VCaP (cell line): Measurements from ENCODE around the gene APBA1.
A peak's percentile ranks its signal among the peaks of the same experiment; 100 is the strongest.

ENCODE experiments used
- H3K27ac ChIP-seq: fragments of 450-650 bp; 2 replicates; pipeline ENCODE4 v1.5.1; 2017
- CTCF ChIP-seq: fragments of 450-650 bp; conservative IDR thresholded peaks from 2 replicates; pipeline ENCODE4 v1.5.1; 2017; ENCODE audit warnings: mild to moderate bottlenecking, moderate library complexity

APBA1 gene

GRCh38 chr9:69569738-69570451 lies 102.3 kb downstream of the APBA1 start:
- no peak overlapping the region; the same call in 1 of the 2 replicates for H3K27ac ChIP-seq
- TF ChIP-seq CTCF = no peak

- no peak for TF ChIP-seq CTCF
- peak overlapping the region; percentile 73 for H3K27ac ChIP-seq
Measured at GRCh38 chr9:69564557-69564956, 107.6 kb downstream of the APBA1 start.

GRCh38 chr9:69559126-69559525 lies 113.0 kb downstream of the APBA1 start:
- H3K27ac ChIP-seq = no peak overlapping the region
- TF ChIP-seq CTCF = no peak

- no peak overlapping the region for H3K27ac ChIP-seq
- no peak for TF ChIP-seq CTCF
Measured at GRCh38 chr9:69556707-69557106, 115.5 kb downstream of the APBA1 start.

- no peak for TF ChIP-seq CTCF
- H3K27ac ChIP-seq = no peak overlapping the region
Measured at GRCh38 chr9:69555802-69556201, 116.4 kb downstream of the APBA1 start.

- no peak overlapping the region for H3K27ac ChIP-seq
- TF ChIP-seq CTCF = no peak
Measured at GRCh38 chr9:69554945-69555344, 117.2 kb downstream of the APBA1 start.

- H3K27ac ChIP-seq = no peak overlapping the region
- TF ChIP-seq CTCF = peak; percentile 92
Measured at GRCh38 chr9:69549310-69550202, 122.6 kb downstream of the APBA1 start.
